Erythroblast (primary cell): ENCODE results near the gene CDC42EP4.

Experiments
- GATA1 ChIP-seq: IDR thresholded peaks from 2 replicates; pipeline ENCODE4 v1.6.1; 2011; ENCODE audit warnings: low read depth, mild to moderate bottlenecking, control low read depth, low read length, moderate library complexity
- POLR2A ChIP-seq: IDR thresholded peaks from 2 replicates; pipeline ENCODE4 v1.6.1; 2011; ENCODE audit warnings: mild to moderate bottlenecking, low read length

DNA sequence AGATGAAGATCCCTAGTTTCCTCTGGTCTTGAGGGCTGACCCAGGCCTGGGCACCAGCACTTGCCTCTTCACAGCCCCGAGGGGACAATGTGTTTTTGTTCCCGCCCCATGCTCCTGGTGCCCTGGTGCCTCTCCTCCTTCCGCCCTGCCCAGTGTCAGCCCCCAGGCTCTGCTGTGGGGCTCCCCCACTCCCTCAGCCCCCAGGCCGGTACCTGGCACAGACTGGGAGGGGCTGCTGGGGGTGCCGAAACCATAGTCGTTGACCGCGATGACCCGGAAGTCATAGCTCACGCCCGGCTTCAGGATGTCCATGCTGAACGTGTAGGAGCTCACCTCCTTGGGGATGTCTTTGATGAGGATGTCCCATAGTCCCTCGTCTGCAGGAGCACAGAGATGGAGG, 40.5 kb upstream of the CDC42EP4 start:
- TF ChIP-seq POLR2A (no peak), GATA1 (no peak)
